H9 (cell line): Measurements from ENCODE around the gene ITPR1. TPM values are rescaled to one million over a fixed set of nuclear protein-coding genes. Genes with fewer than 3 reads are reported as not detected.

Source experiments
- DNase-seq: peaks from one replicate; pipeline ENCODE4 v3.0.0-alpha.2; 2017
- H2AFZ ChIP-seq: one replicate; pipeline ENCODE4 v1.6.1; 2013; ENCODE audit warnings: mild to moderate bottlenecking, low read length, control low read depth, moderate library complexity
- H2AK5ac ChIP-seq: 2 replicates; pipeline ENCODE4 v1.6.1; 2013; ENCODE audit warnings: low read length, control low read depth, mixed read lengths; ENCODE audit not compliant: insufficient read length
- H2BK120ac ChIP-seq: one replicate; pipeline ENCODE4 v1.6.1; 2013; ENCODE audit warnings: low read depth, mild to moderate bottlenecking, low read length, control low read depth, inconsistent platforms; ENCODE audit not compliant: poor library complexity, severe bottlenecking
- H2BK12ac ChIP-seq: 2 replicates; pipeline ENCODE4 v1.6.1; 2013; ENCODE audit warnings: low read length, control low read depth, mixed read lengths, low read depth; ENCODE audit not compliant: insufficient read length
- H2BK15ac ChIP-seq: 2 replicates; pipeline ENCODE4 v1.6.1; 2013; ENCODE audit warnings: low read depth, low read length, control low read depth
- H2BK20ac ChIP-seq: one replicate; pipeline ENCODE4 v1.6.1; 2013; ENCODE audit warnings: low read depth, mild to moderate bottlenecking, low read length, control low read depth, inconsistent platforms; ENCODE audit not compliant: poor library complexity, severe bottlenecking
- H2BK5ac ChIP-seq: 2 replicates; pipeline ENCODE4 v1.6.1; 2013; ENCODE audit warnings: low read length, control low read depth, mixed read lengths; ENCODE audit not compliant: insufficient read length
- H3K14ac ChIP-seq: 2 replicates; pipeline ENCODE4 v1.6.1; 2013; ENCODE audit warnings: low read length, control low read depth; ENCODE audit not compliant: insufficient read depth
- H3K18ac ChIP-seq: 2 replicates; pipeline ENCODE4 v1.6.1; 2013; ENCODE audit warnings: low read depth, mild to moderate bottlenecking, mixed read lengths, low read length, control low read depth; ENCODE audit not compliant: insufficient read length
- H3K23ac ChIP-seq: 2 replicates; pipeline ENCODE4 v1.6.1; 2013; ENCODE audit warnings: low read length, control low read depth, mixed read lengths, low read depth; ENCODE audit not compliant: insufficient read length
- H3K23me2 ChIP-seq: 2 replicates; pipeline ENCODE4 v1.6.1; 2013; ENCODE audit warnings: low read depth, mild to moderate bottlenecking, mixed read lengths, low read length, control low read depth; ENCODE audit not compliant: insufficient read length, poor library complexity, severe bottlenecking
- H3K27ac ChIP-seq: 2 replicates; pipeline ENCODE4 v1.5.1; 2013; ENCODE audit warnings: low read length, control low read depth, mixed read lengths, low read depth; ENCODE audit not compliant: insufficient read length
- H3K27me3 ChIP-seq: 2 replicates; pipeline ENCODE4 v1.6.1; 2013; ENCODE audit warnings: low read length, control low read depth, inconsistent platforms; ENCODE audit not compliant: insufficient read depth
- H3K4ac ChIP-seq: 2 replicates; pipeline ENCODE4 v1.6.1; 2013; ENCODE audit warnings: low read depth, mild to moderate bottlenecking, control low read depth, inconsistent platforms, low read length, moderate library complexity
- H3K4me1 ChIP-seq: 2 replicates; pipeline ENCODE4 v1.6.1; 2013; ENCODE audit warnings: low read length, control low read depth, inconsistent platforms; ENCODE audit not compliant: insufficient read depth
- H3K4me2 ChIP-seq: 2 replicates; pipeline ENCODE4 v1.6.1; 2013; ENCODE audit warnings: low read length, control low read depth, mixed read lengths; ENCODE audit not compliant: insufficient read length, insufficient read depth
- H3K56ac ChIP-seq: 2 replicates; pipeline ENCODE4 v1.6.1; 2013; ENCODE audit warnings: low read depth, mild to moderate bottlenecking, mixed read lengths, low read length, control low read depth; ENCODE audit not compliant: insufficient read length
- H3K79me1 ChIP-seq: 2 replicates; pipeline ENCODE4 v1.6.1; 2013; ENCODE audit warnings: low read depth, mild to moderate bottlenecking, moderate library complexity, low read length, control low read depth, inconsistent platforms; ENCODE audit not compliant: insufficient read depth, poor library complexity, severe bottlenecking
- H3K79me2 ChIP-seq: 2 replicates; pipeline ENCODE4 v1.6.1; 2013; ENCODE audit warnings: low read length, control low read depth, inconsistent platforms; ENCODE audit not compliant: insufficient read depth
- H3K9ac ChIP-seq: 2 replicates; pipeline ENCODE4 v1.6.1; 2013; ENCODE audit warnings: low read length, control low read depth, mixed read lengths; ENCODE audit not compliant: insufficient read length; ENCODE audit errors: extremely low read depth
- H3K9me3 ChIP-seq: one replicate; pipeline ENCODE4 v1.6.1; 2013; ENCODE audit warnings: low read depth, low read length, inconsistent platforms; ENCODE audit not compliant: control insufficient read depth
- H3T11ph ChIP-seq: one replicate; pipeline ENCODE4 v1.6.1; 2013; ENCODE audit warnings: mild to moderate bottlenecking, low read length, control low read depth, inconsistent platforms
- H4K20me1 ChIP-seq: one replicate; pipeline ENCODE4 v1.6.1; 2013; ENCODE audit not compliant: control insufficient read depth, insufficient read length, insufficient read depth
- H4K5ac ChIP-seq: 2 replicates; pipeline ENCODE4 v1.6.1; 2013; ENCODE audit warnings: low read depth, mild to moderate bottlenecking, mixed read lengths, low read length, control low read depth; ENCODE audit not compliant: insufficient read length
- H4K8ac ChIP-seq: replicated peaks from 2 replicates; pipeline ENCODE4 v1.6.1; 2013; ENCODE audit warnings: low read length, control low read depth, mixed read lengths, low read depth; ENCODE audit not compliant: insufficient read length
- H4K91ac ChIP-seq: 2 replicates; pipeline ENCODE4 v1.6.1; 2013; ENCODE audit warnings: low read depth, mild to moderate bottlenecking, moderate library complexity, mixed read lengths, low read length, control low read depth; ENCODE audit not compliant: insufficient read length
- H3K27ac Mint-ChIP-seq, 3 experiments: 2 replicates in 2 of 3; 3 replicates in 1 of 3; pipeline ENCODE4 v1.8.0; 2020 to 2021; ENCODE audit warnings: mixed read lengths in 3 of 3, mild to moderate bottlenecking in 1 of 3, moderate library complexity in 1 of 3
- H3K27me3 Mint-ChIP-seq: 2 replicates; pipeline ENCODE4 v1.8.0; 2021; ENCODE audit warnings: low read depth, mild to moderate bottlenecking, moderate library complexity, mixed read lengths
- H3K36me3 Mint-ChIP-seq, 3 experiments: 2 replicates in 2 of 3; 3 replicates in 1 of 3; pipeline ENCODE4 v1.8.0; 2020 to 2021; ENCODE audit warnings: low read depth in 3 of 3, mixed read lengths in 3 of 3; ENCODE audit not compliant: insufficient read depth in 1 of 3
- H3K4me1 Mint-ChIP-seq, 2 experiments: 2 replicates each; pipeline ENCODE4 v1.8.0; 2020; ENCODE audit warnings: mixed read lengths in 2 of 2
- H3K4me3 Mint-ChIP-seq, 2 experiments: 2 replicates in 1 of 2; 3 replicates in 1 of 2; pipeline ENCODE4 v1.8.0; 2020 to 2021; ENCODE audit warnings: mild to moderate bottlenecking in 2 of 2, mixed read lengths in 2 of 2, moderate library complexity in 1 of 2
- H3K9me3 Mint-ChIP-seq, 2 experiments: 2 replicates in 1 of 2; 3 replicates in 1 of 2; pipeline ENCODE4 v1.8.0; 2020; ENCODE audit warnings: mild to moderate bottlenecking in 2 of 2, mixed read lengths in 2 of 2, moderate library complexity in 1 of 2
- WGBS: extraction: QIAGEN DNeasy Blood & Tissue Kit; methylation state at CpG from one replicate; pipeline ENCODE4 v1.1.7; 2013; ENCODE audit warnings: missing lambda C conversion rate, low lambda C conversion rate, mixed read lengths; ENCODE audit not compliant: insufficient read length; ENCODE audit errors: extremely low coverage; 5-methylcytosine and 5-hydroxymethylcytosine counted together
- total RNA-seq: library from RNA; stranded (reverse); gene quantifications from 2 replicates; pipeline ENCODE4 v1.2.1, GENCODE V29; 2021
- TF ChIP-seq, protein P1 (sequence below): fragments of 200-600 bp; sonication (generic); conservative IDR thresholded peaks from 3 replicates; pipeline ENCODE4 v1.8.0; 2021; ENCODE audit warnings: antibody characterized with exemption, mild to moderate bottlenecking

The ITPR1 gene
- total RNA-seq, 1 experiment from 2014 or later = 4.2 TPM

DNA sequence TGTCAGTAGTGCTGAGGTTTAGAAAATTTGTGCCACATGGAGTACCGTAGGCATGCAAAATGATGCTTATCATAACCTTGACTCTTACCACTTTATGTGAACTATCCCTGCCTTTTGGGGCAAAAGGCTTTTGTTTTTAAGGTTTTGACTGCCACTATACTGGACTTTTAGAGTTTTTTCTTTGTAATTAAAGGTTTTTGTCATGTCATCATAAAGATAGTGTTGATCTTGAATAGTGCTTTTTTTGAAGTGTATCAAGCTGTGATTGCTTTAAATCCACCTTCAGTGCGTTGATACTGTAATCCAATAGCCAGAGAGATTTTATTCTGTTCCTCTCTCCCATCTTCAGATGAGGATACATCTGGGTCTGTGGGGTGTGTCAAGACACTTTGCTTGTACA is 172.9 kb downstream of the ITPR1 start:
- Histone ChIP-seq H4K8ac (no peak overlapping the region), H3K23ac (no peak overlapping the region), H3K23me2 (no peaks in the 10 kb centered on the region), H3K79me1 (no peaks in the 10 kb centered on the region), H4K20me1 (no peaks in the 10 kb centered on the region), H3K27ac (no peak overlapping the region), H3K79me2 (no peaks in the 10 kb centered on the region), H3K9me3 (no peaks in the 10 kb centered on the region), H2BK5ac (no peak overlapping the region), H3K18ac (no peak overlapping the region), H3K4me2 (no peak overlapping the region), H4K5ac (no peak overlapping the region), H3T11ph (no peak overlapping the region), H3K9ac (no peak overlapping the region), H3K27me3 (no peaks in the 10 kb centered on the region), H2BK15ac (no peak overlapping the region), H3K14ac (no peak overlapping the region), H3K4ac (no peak overlapping the region), H3K56ac (no peak overlapping the region), H4K91ac (no peak overlapping the region), H2AK5ac (no peak overlapping the region), H2AFZ (no peak overlapping the region), H2BK120ac (no peak overlapping the region), H2BK20ac (no peak overlapping the region), H3K4me1 (no peaks in the 10 kb centered on the region), H2BK12ac (no peak overlapping the region)
- no CpG with 5 or more reads among the region's 2 CpGs for WGBS
- no peaks in the 10 kb centered on the region for H3K27me3 Mint-ChIP-seq
- H3K36me3 Mint-ChIP-seq = no peaks in the 10 kb centered on the region
- no peaks in the 10 kb centered on the region for H3K4me1 Mint-ChIP-seq
- TF ChIP-seq, protein P1, sequence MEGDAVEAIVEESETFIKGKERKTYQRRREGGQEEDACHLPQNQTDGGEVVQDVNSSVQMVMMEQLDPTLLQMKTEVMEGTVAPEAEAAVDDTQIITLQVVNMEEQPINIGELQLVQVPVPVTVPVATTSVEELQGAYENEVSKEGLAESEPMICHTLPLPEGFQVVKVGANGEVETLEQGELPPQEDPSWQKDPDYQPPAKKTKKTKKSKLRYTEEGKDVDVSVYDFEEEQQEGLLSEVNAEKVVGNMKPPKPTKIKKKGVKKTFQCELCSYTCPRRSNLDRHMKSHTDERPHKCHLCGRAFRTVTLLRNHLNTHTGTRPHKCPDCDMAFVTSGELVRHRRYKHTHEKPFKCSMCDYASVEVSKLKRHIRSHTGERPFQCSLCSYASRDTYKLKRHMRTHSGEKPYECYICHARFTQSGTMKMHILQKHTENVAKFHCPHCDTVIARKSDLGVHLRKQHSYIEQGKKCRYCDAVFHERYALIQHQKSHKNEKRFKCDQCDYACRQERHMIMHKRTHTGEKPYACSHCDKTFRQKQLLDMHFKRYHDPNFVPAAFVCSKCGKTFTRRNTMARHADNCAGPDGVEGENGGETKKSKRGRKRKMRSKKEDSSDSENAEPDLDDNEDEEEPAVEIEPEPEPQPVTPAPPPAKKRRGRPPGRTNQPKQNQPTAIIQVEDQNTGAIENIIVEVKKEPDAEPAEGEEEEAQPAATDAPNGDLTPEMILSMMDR = no peak
- H3K4me3 Mint-ChIP-seq = no peak overlapping the region
- H3K27ac Mint-ChIP-seq = no peak overlapping the region
- no peaks in the 10 kb centered on the region for H3K9me3 Mint-ChIP-seq
- no peak for DNase-seq
